ENCODE results near the gene PRODH2. TPM values are rescaled to one million over a fixed set of nuclear protein-coding genes. Genes with fewer than 3 reads are reported as not detected.
"Not testable (repeated sequence)": the region's sequence is repeated elsewhere in the genome, so short reads cannot be mapped to it uniquely, and the experiment has no call there.

Gene PRODH2
- total RNA-seq, 1 experiment from 2014 or later: not detected

DNA sequence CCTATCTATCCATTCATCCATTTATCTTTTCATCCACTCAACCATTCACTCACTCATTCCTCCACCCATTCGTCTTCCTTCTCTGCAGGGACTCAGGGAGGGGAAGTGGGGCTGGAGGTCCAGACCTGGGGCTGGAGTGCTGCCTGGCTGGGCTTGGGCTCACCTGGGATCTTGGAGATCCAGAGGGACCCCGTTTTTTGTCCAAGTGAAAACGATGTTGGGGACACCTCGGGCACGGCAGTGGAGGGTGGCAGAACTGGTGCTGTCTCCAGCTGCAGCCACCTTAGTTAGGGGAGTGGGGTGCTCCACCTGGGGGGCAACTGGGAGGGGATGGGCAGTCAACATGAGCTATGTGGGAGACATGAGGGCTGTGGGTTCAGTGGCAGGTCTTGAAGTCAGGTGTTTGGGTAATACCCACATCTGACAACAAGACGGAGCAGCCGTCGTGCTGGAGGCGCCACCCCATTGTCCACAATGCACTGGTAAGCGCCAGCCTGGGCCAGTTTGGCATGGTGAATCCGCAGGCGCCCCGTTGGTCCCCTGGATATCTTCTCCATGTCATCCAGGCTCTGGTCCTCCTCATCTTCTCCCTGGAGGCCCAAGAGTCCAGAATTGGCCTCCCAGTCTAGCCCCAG lies 29.4 kb upstream of the PRODH2 start:
- H3K9me2 ChIP-seq (replicated peaks; ENCODE audit: low read length): no peaks in the 10 kb centered on the region
- DNase-seq (no peak), ATAC-seq (no peak)
- H3K9ac ChIP-seq (ENCODE audit: low read length): no peak overlapping the region
- no TSS peak for BruUV-seq (replicated peaks)
- no peaks in the 10 kb centered on the region for H3K79me2 ChIP-seq (ENCODE audit: low read length)
- TF ChIP-seq EZH2 (IDR thresholded peaks at IDR 0.05; ENCODE audit: low read length, unreplicated experiment): no peak
- TF ChIP-seq EZH2phosphoT487 (IDR thresholded peaks at IDR 0.05; ENCODE audit: borderline replicate concordance, low read length): no peak
- TF ChIP-seq, protein P1, sequence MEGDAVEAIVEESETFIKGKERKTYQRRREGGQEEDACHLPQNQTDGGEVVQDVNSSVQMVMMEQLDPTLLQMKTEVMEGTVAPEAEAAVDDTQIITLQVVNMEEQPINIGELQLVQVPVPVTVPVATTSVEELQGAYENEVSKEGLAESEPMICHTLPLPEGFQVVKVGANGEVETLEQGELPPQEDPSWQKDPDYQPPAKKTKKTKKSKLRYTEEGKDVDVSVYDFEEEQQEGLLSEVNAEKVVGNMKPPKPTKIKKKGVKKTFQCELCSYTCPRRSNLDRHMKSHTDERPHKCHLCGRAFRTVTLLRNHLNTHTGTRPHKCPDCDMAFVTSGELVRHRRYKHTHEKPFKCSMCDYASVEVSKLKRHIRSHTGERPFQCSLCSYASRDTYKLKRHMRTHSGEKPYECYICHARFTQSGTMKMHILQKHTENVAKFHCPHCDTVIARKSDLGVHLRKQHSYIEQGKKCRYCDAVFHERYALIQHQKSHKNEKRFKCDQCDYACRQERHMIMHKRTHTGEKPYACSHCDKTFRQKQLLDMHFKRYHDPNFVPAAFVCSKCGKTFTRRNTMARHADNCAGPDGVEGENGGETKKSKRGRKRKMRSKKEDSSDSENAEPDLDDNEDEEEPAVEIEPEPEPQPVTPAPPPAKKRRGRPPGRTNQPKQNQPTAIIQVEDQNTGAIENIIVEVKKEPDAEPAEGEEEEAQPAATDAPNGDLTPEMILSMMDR (conservative IDR thresholded peaks at IDR 0.05; ENCODE audit: low read depth, low read length): no peak
- H3K27me3 ChIP-seq (ENCODE audit: low read length): no peaks in the 10 kb centered on the region
- no peak overlapping the region for H3K27ac ChIP-seq (ENCODE audit: low read length)
- no peaks in the 10 kb centered on the region for H3K9me3 ChIP-seq (ENCODE audit: low read length)
- H3F3A ChIP-seq (ENCODE audit: low read length, unreplicated experiment): no peaks in the 10 kb centered on the region
- no peak overlapping the region for H3K4me2 ChIP-seq (ENCODE audit: low read length)
- POLR2A ChIA-PET (ENCODE audit: unreplicated experiment): no interaction called here
- H3K36me3 ChIP-seq (ENCODE audit: low read depth, low read length): no peaks in the 10 kb centered on the region
- H2AFZ ChIP-seq (ENCODE audit: low read length): no peak overlapping the region
- no peaks in the 10 kb centered on the region for H3K4me1 ChIP-seq (ENCODE audit: insufficient read depth, low read length)
- intact Hi-C loops (cut with micrococcal nuclease): no loop called here
- CTCF ChIA-PET: no interaction called here
- no peak overlapping the region for H3K4me3 ChIP-seq (ENCODE audit: low read length)
- no peaks in the 10 kb centered on the region for H4K20me1 ChIP-seq (ENCODE audit: low read length)

DNA sequence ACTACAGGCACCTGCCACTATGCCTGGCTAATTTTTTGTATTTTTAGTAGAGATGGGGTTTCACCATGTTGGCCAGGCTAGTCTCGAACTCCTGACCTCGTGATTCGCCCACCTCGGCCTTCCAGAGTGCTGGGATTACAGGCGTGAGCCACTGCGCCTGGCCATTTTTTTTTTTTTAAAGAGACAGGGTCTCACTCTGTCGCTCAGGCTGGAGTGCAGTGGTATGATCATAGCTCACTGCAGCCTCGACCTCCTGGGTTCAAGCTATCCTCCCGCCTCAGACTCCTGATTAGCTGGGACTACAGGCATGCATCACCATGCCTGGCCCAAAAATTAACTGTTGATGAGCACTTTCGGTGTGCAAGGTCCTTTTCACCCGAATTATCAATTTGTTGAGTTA lies 23.5 kb upstream of the PRODH2 start:
- H3K79me2 ChIP-seq (ENCODE audit: low read length); H4K20me1 ChIP-seq (ENCODE audit: low read length); H3F3A ChIP-seq (ENCODE audit: low read length, unreplicated experiment); H3K4me3 ChIP-seq (ENCODE audit: low read length); H3K4me2 ChIP-seq (ENCODE audit: low read length); H3K27ac ChIP-seq (ENCODE audit: low read length); DNase-seq; CTCF ChIA-PET; BruUV-seq (replicated peaks); H3K9ac ChIP-seq (ENCODE audit: low read length); H3K9me2 ChIP-seq (replicated peaks; ENCODE audit: low read length); H3K36me3 ChIP-seq (ENCODE audit: low read depth, low read length); H2AFZ ChIP-seq (ENCODE audit: low read length); H3K9me3 ChIP-seq (ENCODE audit: low read length); H3K4me1 ChIP-seq (ENCODE audit: insufficient read depth, low read length); POLR2A ChIA-PET (ENCODE audit: unreplicated experiment); ATAC-seq; intact Hi-C loops (cut with micrococcal nuclease): not testable (repeated sequence)
- H3K27me3 ChIP-seq (ENCODE audit: low read length): peaks cover 35% of the 10 kb centered on the region

DNA sequence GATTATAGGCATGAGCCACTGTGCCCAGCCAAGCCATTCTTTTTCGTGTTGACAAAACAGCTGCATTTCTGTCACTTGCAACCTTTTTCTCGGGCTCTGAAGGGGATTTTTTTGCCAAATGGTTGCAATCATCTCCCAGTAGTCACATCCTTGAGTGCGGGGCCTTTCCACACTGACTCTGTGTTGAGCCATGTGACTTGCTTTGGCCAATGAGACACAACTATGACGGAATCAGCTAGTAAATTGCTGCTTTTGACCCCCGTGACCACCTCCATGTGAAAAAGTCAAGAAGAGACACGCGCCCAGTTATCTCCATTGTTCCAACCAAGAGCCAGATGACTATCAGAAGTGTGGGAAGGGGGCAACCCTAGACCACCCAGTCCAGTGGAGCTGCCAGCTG lies 21.3 kb upstream of the PRODH2 start:
- Histone ChIP-seq H2AFZ (ENCODE audit: low read length) (no peak overlapping the region), H3K4me3 (ENCODE audit: low read length) (no peak overlapping the region), H3K36me3 (ENCODE audit: low read depth, low read length) (no peaks in the 10 kb centered on the region), H3K9me3 (ENCODE audit: low read length) (no peaks in the 10 kb centered on the region), H3K27ac (ENCODE audit: low read length) (no peak overlapping the region), H3F3A (ENCODE audit: low read length, unreplicated experiment) (no peaks in the 10 kb centered on the region), H3K9ac (ENCODE audit: low read length) (no peak overlapping the region), H4K20me1 (ENCODE audit: low read length) (no peaks in the 10 kb centered on the region), H3K4me2 (ENCODE audit: low read length) (no peak overlapping the region), H3K79me2 (ENCODE audit: low read length) (no peaks in the 10 kb centered on the region), H3K9me2 (replicated peaks; ENCODE audit: low read length) (no peaks in the 10 kb centered on the region), H3K27me3 (ENCODE audit: low read length) (peaks cover 39% of the 10 kb centered on the region), H3K4me1 (ENCODE audit: insufficient read depth, low read length) (no peaks in the 10 kb centered on the region)
- ChIA-PET POLR2A (ENCODE audit: unreplicated experiment) (no interaction called here), CTCF (no interaction called here)
- ATAC-seq (no peak), DNase-seq (no peak)
- intact Hi-C loops (cut with micrococcal nuclease): no loop called here
- BruUV-seq (replicated peaks): no TSS peak
- no peak for TF ChIP-seq EZH2 (IDR thresholded peaks at IDR 0.05; ENCODE audit: low read length, unreplicated experiment)
- TF ChIP-seq, protein P1 (conservative IDR thresholded peaks at IDR 0.05; ENCODE audit: low read depth, low read length): no peak
- TF ChIP-seq EZH2phosphoT487 (IDR thresholded peaks at IDR 0.05; ENCODE audit: borderline replicate concordance, low read length): no peak

All from PC-3 (cell line).